Activated CD4-positive, alpha-beta T cell treated with anti-CD3 and anti-CD28 coated beads, Interleukin-2, amount 50 U/mL, for 16 hours (primary cell): ENCODE results near the gene DUSP3.

Source experiments
- DNase-seq: peaks from one replicate; pipeline ENCODE4 v3.0.0-alpha.2; 2020

The DUSP3 gene

GRCh38 chr17:43722870-43723665 lies 55.7 kb downstream of the DUSP3 start:
- no peak for DNase-seq

- no peak for DNase-seq
Observed at GRCh38 chr17:43722269-43722619, 56.5 kb downstream of the DUSP3 start.

GRCh38 chr17:43721537-43722268 lies 57.1 kb downstream of the DUSP3 start:
- no peak for DNase-seq

- peak; percentile 82 for DNase-seq
Observed at GRCh38 chr17:43720311-43721060, 58.3 kb downstream of the DUSP3 start.

DNA sequence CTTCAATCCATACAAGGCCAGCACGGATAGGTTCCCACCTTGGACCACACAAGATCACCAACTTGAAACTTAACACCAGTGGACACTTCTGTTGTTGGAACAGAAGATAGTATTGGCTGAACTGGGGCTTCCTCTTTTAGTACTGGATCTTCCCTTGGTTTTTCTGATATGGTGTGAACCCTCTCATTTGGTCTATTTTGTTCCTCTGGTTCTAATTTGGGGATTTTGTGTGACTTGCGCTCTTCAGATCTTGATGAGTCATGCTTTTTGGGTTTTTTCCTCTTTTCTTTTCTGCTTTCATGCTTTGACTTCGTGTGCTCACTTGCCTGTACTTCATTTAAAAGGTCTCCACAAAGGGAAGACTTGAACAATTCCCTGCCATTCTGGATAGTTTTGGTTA lies 59.2 kb downstream of the DUSP3 start:
- no peak for DNase-seq

DNA sequence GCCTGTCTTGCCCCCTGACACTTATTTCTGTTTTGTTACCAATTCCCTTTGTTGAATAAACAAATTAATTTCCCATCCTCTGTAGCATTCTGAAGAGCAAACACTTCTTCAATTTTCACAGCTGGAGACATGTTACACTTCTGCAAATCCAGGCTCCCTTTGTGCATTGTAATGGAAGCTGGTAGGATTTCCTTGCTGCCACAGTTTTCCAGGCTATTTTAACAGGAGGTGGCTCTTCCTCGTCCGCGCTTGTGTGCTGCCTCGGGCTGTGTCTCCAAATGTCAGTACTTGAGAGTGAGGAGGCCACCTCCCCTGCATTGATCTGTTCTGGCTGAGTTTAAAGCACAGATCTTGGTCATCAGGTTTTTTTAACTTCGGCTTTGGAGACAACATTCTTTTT lies 60.2 kb downstream of the DUSP3 start:
- DNase-seq, result no peak

- DNase-seq, result no peak
Observed at GRCh38 chr17:43717913-43718312, 60.9 kb downstream of the DUSP3 start.
